ENCODE measurements around the gene NET1.

Gene NET1

DNA sequence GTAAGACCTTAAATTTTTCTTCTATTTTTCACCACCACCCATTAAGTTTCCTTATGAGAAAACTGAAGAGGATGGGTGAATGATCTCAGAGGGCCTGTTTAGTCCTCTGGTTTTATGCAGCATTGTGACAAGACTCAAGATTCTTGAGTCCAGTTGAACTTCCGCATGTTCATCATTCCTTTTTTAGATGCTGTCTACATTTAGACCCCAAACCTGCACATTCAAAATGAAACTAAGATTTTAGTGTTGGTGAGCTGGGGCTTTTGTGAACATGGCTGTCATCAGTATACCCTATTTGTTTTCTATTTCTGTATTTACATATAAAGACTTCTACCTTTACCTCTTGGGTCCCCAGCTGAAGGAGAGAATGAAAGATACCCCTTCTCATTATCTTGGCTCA lies 31.1 kb downstream of the NET1 start:
- DNase-seq, result no peak

- DNase-seq, result no peak
Measured at GRCh38 chr10:5445006-5445405, 32.6 kb downstream of the NET1 start.

DNA sequence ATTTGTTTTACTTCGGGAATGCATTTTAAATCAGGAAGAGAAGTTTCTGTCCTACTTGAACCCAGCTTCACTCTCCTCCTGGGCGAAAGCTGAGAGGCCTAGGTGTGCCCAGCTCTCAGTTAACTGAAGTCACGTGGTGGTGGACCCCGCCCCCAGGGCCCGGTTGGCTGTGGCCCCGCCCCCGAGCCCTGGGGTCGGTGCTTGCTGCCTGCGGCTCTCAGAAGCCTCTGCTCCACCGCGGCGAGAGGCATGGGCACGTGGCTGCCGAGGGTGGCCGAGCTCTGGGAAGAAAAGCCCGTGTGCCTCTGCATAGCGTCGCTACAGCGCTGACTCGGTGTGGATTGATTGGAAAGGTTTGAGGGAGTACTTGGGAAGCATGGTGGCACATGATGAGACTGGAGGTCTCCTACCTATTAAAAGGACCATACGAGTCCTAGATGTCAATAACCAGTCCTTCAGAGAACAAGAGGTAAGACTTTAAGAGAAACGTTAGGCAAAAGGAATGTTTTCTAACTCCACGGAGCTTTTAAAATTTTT lies 34.1 kb downstream of the NET1 start:
- DNase-seq, result peak; percentile 76

- no peak for DNase-seq
Measured at GRCh38 chr10:5447056-5447455, 34.7 kb downstream of the NET1 start.

DNA sequence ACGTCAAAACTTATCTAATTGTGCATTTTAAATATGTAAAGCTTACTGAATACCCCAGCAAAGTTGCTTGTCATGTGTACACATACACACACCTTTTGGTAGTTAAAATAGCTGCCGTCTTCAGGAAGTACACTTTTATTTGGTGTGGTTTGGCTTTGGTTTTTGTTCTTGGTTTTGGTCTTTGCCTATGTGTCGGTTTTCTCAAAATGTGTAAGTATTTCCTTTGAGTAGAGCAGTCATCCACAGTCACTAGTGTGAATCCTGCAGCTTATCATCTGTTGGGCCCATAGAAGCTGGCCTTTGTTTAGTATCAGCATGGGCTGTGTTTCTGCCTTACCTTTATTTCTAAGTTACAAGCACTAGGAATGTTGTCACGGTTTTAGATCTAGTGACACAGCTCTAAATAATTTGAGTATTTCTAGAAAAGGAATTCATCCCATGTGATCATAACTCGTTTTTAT lies 35.3 kb downstream of the NET1 start:
- DNase-seq, result no peak

- DNase-seq, result no peak
Measured at GRCh38 chr10:5448333-5449001, 36.1 kb downstream of the NET1 start.

- DNase-seq, result no peak
Measured at GRCh38 chr10:5449227-5449626, 36.9 kb downstream of the NET1 start.

- DNase-seq, result peak; percentile 58
Measured at GRCh38 chr10:5449823-5450222, 37.5 kb downstream of the NET1 start.

- DNase-seq, result no peak
Measured at GRCh38 chr10:5450605-5451384, 38.4 kb downstream of the NET1 start.

DNA sequence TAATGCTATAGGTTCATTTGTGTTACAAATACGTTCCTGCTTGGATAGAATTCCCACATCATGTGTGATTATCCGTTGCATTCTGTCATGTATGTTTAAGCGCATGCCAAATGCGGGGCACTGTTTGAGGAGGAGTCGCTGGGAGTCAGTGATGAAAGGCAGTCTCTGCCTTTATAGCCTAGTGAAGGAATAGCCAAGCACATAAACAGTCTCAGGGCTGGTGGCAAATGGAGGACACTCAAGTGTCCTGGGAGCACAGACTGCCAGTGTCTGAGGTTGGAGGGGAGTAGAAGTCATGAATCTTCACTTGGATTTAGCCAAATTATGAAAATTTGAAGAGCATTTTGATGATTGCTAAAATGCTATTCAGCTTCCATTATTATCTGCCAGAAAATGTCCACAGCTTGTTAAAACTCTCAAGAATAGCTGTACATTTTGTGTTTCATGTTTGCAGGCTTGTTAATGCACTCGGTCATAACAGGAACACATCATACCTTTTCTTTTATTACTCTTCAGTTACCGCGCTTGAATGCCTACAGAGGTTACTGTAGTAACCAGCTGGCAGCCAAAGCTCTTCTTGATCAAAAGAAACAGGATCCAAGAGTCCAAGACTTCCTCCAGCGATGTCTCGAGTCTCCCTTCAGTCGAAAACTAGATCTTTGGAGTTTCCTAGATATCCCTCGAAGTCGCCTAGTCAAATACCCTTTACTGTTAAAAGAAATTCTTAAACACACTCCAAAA lies 41.6 kb downstream of the NET1 start:
- no peak for DNase-seq

DNA sequence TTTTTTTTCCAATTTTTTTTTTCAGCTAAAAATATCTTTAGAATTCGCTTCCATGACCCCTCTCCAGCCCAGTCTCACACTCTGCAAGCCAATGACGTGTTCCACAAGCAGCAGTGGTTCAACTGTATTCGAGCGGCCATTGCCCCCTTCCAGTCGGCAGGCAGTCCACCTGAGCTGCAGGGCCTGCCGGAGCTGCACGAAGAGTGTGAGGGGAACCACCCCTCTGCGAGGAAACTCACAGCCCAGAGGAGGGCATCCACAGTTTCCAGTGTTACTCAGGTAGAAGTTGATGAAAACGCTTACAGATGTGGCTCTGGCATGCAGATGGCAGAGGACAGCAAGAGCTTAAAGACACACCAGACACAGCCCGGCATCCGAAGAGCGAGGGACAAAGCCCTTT lies 44.2 kb downstream of the NET1 start:
- DNase-seq, result no peak

GRCh38 chr10:5457741-5458140 lies 45.4 kb downstream of the NET1 start:
- DNase-seq, result no peak

DNA sequence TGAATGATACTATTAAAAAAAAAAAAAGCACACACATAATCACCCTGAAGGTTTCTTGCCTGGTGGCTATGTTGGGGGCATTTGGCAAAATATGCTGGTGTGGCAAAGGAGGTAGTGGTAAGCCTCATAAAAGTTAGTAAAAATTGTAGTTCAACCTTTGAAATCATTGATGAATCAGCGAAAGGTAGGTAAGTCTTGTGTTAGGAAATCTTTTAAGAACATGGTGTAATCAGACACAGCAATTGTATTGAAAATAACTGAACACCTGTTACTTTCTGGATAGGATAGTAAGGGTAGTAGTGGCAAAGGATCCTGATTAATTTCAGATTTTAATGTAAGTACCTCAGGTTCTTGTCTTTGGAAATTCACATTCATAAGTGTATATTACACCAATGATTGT lies 46.1 kb downstream of the NET1 start:
- no peak for DNase-seq

DNA sequence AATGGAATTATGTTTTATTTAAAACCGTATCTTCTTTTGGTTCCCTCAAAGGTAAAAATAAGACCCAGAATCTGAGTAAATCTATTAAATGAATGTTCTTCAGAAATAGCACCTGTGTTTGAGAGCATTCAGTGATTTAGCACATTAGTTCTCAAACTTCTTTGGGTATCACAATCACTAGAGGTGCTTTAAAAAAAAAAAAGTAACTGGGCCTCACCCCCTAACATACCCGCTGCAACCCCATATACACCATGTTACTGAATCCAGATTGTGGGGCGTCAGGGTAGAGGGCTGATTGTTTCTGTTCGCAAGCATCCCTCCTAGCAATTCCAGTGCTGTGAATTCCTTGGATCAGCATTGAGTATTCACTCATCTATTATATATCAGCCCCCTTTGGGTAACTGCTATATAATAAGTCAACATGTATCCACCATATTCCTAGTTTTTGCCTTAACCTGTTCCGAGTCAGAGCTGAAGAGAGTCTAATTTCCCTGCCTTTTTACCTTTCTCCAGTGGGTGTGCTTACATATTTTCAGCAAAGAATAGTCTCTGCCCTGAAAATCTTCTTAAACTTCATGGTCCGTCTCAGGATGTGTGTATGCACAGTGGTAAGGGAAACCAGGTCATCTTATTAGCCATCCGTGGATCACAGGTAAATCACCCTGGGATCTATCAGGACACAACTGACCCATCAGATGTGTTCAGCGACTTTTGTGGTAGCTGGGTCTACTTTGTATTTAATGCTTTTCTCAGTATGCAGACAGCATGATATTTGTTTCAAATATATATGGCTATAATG lies 46.8 kb downstream of the NET1 start:
- DNase-seq, result no peak

DNA sequence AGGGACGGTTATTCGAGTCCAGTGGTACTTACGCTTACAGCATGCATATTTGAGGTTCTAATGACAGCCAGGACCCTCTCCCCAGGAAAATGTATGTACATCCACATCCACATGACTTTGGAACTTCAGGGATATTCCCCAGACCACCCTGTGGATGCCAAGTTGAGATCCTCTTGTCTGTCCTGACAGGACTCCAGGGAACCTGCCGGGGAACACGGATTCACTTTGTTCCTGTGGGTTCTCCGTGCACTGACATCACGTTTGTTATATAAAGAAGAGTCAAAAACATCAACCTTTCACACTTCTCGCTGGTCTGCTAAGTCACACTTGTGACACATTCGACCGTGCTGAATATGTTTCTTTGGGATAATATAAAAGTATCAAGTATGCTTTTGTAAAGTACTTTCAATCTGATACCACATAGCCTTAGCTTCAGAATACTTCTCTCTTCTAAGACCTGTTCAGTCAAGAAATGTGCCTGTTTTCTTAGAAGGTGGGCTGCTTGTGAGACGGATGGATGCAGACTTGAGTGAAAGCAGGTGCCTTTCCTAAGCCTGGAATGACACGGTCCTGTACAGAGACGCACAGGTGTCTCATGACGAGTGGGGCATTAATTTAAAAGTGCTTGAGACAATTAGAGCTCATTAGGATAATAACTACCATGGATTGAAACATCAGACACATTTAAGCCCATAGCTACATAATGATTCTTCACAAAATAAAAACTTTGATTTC lies 48.3 kb downstream of the NET1 start:
- DNase-seq, result no peak

DNA sequence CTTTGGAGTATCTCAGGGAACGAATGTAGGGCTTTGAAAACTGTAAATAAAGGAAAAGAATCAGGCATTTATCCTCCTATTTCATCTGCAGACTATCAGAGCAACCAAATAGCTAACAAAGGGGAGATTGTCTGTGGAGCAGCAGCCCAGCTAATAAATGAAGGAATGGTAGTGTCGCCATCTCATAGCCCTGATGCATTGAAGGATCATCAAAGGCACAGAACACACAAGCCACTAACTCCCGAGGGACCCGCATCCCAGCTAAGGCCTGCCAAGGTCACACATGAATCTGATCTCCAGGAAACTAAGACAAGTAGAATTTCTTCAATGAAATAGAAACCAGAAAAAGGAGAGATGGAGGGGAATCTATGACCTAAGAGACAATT lies 48.8 kb downstream of the NET1 start:
- DNase-seq, result no peak

DNA sequence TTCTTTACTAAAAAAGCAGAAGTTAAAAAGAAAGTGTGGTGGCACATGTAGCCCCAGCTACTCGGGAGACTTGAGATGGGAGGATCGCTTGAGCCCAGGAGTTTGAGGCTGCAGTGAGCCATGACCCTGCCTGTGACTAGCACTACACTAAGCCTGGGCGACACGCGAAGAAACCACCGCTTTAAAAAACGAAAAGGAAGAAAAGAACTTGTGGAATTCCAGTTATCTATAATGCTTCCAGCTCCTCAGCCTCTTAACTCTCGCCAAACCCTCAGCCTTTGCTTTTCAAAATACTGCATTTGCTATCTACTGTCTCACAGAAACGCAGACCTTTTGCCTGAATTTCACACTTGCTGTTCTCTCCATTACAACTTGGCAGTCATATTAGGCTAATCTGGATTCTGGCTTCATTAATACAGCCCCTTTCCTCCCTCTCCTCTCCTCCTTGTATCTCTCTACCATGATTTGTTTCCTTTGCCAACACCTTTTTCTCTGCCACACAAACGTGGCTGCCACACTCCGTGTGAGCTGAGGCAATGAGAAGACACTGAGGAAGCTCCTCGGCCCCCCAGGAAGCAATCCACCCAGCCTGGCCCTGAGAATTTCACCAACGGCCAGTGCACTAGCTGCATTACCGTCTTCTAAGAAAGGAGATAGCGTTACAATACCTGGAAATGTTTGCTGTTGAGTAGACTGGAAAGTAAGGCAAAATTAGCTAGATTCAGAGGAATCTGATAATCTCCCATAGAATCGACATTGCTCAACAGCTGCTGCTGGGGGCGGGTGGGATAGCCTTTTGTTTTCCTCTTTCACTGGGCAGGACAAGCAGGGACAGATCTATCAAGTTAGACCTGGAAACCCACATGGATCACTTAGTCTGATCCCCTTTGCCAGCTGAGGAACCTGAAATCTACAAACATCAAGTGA lies 49.8 kb downstream of the NET1 start:
- DNase-seq, result no peak

GRCh38 chr10:5462841-5463293 lies 50.5 kb downstream of the NET1 start:
- no peak for DNase-seq

- no peak for DNase-seq
Measured at GRCh38 chr10:5464546-5464945, 52.2 kb downstream of the NET1 start.

DNA sequence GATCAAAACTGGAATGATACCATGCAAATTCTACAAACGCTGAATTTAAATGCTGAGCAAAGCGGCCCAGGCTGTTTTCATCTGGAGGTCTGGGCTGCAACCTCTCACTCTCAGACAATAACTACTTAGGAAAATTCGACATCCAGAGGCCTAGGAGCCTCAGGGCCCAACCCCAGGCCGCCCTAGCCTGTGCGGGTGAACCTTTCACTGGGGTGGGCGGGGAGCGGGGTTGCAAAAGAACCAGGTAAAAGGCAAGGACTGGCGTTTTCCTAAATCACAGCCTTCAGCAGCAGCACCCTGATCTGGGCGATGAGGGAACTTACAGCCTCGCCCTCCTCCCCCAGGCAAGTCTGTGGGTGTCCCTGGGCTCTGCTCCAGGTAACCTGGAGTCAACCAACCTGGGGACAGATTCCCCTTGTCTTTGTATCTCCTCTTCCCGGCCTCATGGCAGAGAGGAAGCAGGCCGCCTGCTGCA lies 53.7 kb downstream of the NET1 start:
- no peak for DNase-seq
